ENCODE results near the gene LY6G6F. TPM values are rescaled to one million over a fixed set of nuclear protein-coding genes. Genes with fewer than 3 reads are reported as not detected.

Gene LY6G6F
- total and polyA plus RNA-seq, 2 of the 13 experiments (the other 11 are each of a cell fraction or from before 2014, with no cell fraction given): not detected

DNA sequence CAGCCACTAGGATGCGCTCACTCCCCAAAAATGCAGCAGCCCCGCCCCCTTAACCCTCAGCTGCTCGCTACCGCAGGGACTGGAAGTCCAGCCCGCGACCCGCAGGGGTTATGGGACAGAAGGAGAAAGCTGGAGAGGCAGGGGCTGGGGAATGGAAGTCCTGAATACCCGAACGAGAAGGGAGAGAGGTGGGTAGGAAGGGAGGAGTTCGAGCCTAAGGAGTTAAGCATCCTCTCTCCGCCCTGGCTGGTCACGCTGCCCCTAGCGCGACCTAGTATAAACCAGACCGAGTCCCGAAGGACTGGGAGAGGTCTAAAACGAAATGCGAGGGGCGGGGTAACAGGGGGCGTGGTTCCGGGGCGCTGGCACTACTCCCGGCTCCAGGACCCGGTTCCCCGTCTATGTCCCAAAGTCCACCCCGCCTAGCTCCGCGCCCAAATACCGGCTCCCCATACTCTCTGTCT is 22.9 kb downstream of the LY6G6F start (continued):
- 0 out of 2 replicates have a peak, but pooled peaks have one; percentile 33 for TF ChIP-seq ZSCAN21 (CRISPR knock-in tag; IDR thresholded peaks at IDR 0.05; ENCODE audit: borderline replicate concordance)
- no peak for TF ChIP-seq SOX6 (IDR thresholded peaks at IDR 0.05)
- TF ChIP-seq SOX6 (CRISPR knock-in tag; IDR thresholded peaks at IDR 0.05): peak; percentile 43; the same call in 1 of the 2 replicates
- peak; percentile 69; the same call in 1 of the 2 replicates for TF ChIP-seq KLF11 (CRISPR knock-in tag; IDR thresholded peaks at IDR 0.05)
- TF ChIP-seq JDP2 (CRISPR knock-in tag; IDR thresholded peaks at IDR 0.05; ENCODE audit: borderline replicate concordance): no peak
- peak; percentile 18; the same call in 1 of the 2 replicates for TF ChIP-seq ZNF629 (CRISPR knock-in tag; conservative IDR thresholded peaks at IDR 0.05)
- TF ChIP-seq, protein P1, sequence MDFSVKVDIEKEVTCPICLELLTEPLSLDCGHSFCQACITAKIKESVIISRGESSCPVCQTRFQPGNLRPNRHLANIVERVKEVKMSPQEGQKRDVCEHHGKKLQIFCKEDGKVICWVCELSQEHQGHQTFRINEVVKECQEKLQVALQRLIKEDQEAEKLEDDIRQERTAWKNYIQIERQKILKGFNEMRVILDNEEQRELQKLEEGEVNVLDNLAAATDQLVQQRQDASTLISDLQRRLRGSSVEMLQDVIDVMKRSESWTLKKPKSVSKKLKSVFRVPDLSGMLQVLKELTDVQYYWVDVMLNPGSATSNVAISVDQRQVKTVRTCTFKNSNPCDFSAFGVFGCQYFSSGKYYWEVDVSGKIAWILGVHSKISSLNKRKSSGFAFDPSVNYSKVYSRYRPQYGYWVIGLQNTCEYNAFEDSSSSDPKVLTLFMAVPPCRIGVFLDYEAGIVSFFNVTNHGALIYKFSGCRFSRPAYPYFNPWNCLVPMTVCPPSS (IDR thresholded peaks at IDR 0.05): no peak
- TF ChIP-seq PHF8 (CRISPR knock-in tag; IDR thresholded peaks at IDR 0.05): peak; percentile 58
- peak; percentile 58; the same call in 1 of the 2 replicates for TF ChIP-seq ZNF543 (CRISPR knock-in tag; IDR thresholded peaks at IDR 0.05)
- peak; percentile 34; the same call in 1 of the 2 replicates for TF ChIP-seq RFXANK (CRISPR knock-in tag; IDR thresholded peaks at IDR 0.05)
- TF ChIP-seq, protein P2, sequence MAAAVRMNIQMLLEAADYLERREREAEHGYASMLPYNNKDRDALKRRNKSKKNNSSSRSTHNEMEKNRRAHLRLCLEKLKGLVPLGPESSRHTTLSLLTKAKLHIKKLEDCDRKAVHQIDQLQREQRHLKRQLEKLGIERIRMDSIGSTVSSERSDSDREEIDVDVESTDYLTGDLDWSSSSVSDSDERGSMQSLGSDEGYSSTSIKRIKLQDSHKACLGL (CRISPR knock-in tag; IDR thresholded peaks at IDR 0.05): 0 out of 2 replicates have a peak, but pooled peaks have one; percentile 49
- peak; percentile 39; the same call in 1 of the 2 replicates for TF ChIP-seq ZNF691 (CRISPR knock-in tag; IDR thresholded peaks at IDR 0.05; ENCODE audit: borderline replicate concordance, low read depth)
- no peak for TF ChIP-seq PBX2 (CRISPR knock-in tag; IDR thresholded peaks at IDR 0.05)
- 0 out of 2 replicates have a peak, but pooled peaks have one; percentile 22 for TF ChIP-seq ZNF709 (CRISPR knock-in tag; IDR thresholded peaks at IDR 0.05)
- TF ChIP-seq MAX (IDR thresholded peaks at IDR 0.05): no peak
- no peak for TF ChIP-seq ZNF646 (CRISPR knock-in tag; IDR thresholded peaks at IDR 0.05)
- peak; percentile 38; the same call in 1 of the 2 replicates for TF ChIP-seq BRD4 (CRISPR knock-in tag; IDR thresholded peaks at IDR 0.05)
- TF ChIP-seq DDIT3 (CRISPR knock-in tag; IDR thresholded peaks at IDR 0.05): no peak
- TF ChIP-seq, protein P3, sequence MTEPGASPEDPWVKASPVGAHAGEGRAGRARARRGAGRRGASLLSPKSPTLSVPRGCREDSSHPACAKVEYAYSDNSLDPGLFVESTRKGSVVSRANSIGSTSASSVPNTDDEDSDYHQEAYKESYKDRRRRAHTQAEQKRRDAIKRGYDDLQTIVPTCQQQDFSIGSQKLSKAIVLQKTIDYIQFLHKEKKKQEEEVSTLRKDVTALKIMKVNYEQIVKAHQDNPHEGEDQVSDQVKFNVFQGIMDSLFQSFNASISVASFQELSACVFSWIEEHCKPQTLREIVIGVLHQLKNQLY (CRISPR knock-in tag; IDR thresholded peaks at IDR 0.05): no peak
